Measurements from ENCODE around the gene HECTD4. TPM values are rescaled to one million over a fixed set of nuclear protein-coding genes. Genes with fewer than 3 reads are reported as not detected.

HECTD4 gene
- polyA plus RNA-seq, 1 donor from 2014 or later = 15.8 TPM

DNA sequence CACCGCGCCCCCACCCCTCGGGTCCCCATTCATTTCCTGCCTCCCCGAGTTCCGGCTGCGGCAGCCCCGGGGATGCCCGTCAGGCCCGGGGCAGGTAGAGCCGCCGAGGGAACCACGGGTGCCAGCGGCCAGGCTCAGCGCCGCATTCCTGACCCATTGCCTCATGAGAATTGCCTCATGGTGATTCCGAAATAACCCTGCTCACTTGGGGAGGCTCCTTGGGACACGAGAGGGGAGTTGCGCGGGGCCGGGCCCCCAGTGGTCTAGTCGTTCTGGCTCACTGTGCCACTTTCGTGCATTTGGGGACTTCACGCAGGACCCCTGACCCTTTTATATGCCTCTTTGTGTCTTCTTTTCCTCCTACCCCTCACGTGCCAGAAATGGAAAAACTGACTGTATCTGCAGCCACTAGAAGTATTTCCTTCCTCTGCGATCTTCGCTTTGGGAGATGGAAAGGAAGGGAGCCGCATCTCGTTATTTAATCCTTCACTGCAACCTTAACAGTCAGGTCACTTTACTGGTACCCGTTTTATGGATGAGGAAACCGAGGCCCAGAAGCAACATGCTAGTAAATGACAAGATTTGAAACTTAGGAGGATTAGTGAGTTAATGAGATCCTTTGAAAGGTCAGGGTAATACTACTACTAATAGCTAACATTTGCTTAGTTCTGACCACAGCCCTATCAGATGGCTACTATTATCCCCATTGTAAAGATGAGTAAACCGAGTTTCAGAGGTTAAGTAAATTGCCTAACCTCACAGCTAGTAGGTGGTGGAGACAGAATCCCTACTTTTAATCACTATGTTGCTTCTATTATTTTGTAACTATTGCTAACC, 37.3 kb upstream of the HECTD4 start:
- no peak overlapping the region for H2AFZ ChIP-seq (ENCODE audit: low read depth, low read length)
- no peaks in the 10 kb centered on the region for H3K9me2 ChIP-seq (ENCODE audit: insufficient read depth, low read length)
- H3K27ac ChIP-seq (ENCODE audit: low read length) = peak overlapping the region; percentile 97
- H3K9ac ChIP-seq (ENCODE audit: low read length) = peak overlapping the region; percentile 95
- H3K9me3 ChIP-seq (ENCODE audit: low read length) = no peaks in the 10 kb centered on the region
- no peaks in the 10 kb centered on the region for H4K20me1 ChIP-seq (ENCODE audit: insufficient read depth)
- peak overlapping the region; percentile 69 for H3K4me2 ChIP-seq (ENCODE audit: low read length)
- H3K27me3 ChIP-seq (ENCODE audit: insufficient read depth, low read depth, low read length) = no peaks in the 10 kb centered on the region
- TF ChIP-seq, protein P1, sequence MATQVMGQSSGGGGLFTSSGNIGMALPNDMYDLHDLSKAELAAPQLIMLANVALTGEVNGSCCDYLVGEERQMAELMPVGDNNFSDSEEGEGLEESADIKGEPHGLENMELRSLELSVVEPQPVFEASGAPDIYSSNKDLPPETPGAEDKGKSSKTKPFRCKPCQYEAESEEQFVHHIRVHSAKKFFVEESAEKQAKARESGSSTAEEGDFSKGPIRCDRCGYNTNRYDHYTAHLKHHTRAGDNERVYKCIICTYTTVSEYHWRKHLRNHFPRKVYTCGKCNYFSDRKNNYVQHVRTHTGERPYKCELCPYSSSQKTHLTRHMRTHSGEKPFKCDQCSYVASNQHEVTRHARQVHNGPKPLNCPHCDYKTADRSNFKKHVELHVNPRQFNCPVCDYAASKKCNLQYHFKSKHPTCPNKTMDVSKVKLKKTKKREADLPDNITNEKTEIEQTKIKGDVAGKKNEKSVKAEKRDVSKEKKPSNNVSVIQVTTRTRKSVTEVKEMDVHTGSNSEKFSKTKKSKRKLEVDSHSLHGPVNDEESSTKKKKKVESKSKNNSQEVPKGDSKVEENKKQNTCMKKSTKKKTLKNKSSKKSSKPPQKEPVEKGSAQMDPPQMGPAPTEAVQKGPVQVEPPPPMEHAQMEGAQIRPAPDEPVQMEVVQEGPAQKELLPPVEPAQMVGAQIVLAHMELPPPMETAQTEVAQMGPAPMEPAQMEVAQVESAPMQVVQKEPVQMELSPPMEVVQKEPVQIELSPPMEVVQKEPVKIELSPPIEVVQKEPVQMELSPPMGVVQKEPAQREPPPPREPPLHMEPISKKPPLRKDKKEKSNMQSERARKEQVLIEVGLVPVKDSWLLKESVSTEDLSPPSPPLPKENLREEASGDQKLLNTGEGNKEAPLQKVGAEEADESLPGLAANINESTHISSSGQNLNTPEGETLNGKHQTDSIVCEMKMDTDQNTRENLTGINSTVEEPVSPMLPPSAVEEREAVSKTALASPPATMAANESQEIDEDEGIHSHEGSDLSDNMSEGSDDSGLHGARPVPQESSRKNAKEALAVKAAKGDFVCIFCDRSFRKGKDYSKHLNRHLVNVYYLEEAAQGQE (IDR thresholded peaks at IDR 0.05; ENCODE audit: borderline replicate concordance) = no peak
- TF ChIP-seq, protein P2, sequence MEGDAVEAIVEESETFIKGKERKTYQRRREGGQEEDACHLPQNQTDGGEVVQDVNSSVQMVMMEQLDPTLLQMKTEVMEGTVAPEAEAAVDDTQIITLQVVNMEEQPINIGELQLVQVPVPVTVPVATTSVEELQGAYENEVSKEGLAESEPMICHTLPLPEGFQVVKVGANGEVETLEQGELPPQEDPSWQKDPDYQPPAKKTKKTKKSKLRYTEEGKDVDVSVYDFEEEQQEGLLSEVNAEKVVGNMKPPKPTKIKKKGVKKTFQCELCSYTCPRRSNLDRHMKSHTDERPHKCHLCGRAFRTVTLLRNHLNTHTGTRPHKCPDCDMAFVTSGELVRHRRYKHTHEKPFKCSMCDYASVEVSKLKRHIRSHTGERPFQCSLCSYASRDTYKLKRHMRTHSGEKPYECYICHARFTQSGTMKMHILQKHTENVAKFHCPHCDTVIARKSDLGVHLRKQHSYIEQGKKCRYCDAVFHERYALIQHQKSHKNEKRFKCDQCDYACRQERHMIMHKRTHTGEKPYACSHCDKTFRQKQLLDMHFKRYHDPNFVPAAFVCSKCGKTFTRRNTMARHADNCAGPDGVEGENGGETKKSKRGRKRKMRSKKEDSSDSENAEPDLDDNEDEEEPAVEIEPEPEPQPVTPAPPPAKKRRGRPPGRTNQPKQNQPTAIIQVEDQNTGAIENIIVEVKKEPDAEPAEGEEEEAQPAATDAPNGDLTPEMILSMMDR (IDR thresholded peaks at IDR 0.05; ENCODE audit: poor library complexity, severe bottlenecking) = peak; percentile 18
- no peak for TF ChIP-seq EP300 (conservative IDR thresholded peaks at IDR 0.05; ENCODE audit: poor library complexity, severe bottlenecking)
- H3F3A ChIP-seq (ENCODE audit: insufficient read depth, low read length, poor library complexity, severe bottlenecking) = no peaks in the 10 kb centered on the region
- peaks cover 38% of the 10 kb centered on the region for H3K79me2 ChIP-seq (replicated peaks; ENCODE audit: insufficient read depth, low read length)
- H3K36me3 ChIP-seq (ENCODE audit: insufficient read depth, low read length) = no peaks in the 10 kb centered on the region
- peak overlapping the region; percentile 99 for H3K4me3 ChIP-seq (ENCODE audit: low read length)

DNA sequence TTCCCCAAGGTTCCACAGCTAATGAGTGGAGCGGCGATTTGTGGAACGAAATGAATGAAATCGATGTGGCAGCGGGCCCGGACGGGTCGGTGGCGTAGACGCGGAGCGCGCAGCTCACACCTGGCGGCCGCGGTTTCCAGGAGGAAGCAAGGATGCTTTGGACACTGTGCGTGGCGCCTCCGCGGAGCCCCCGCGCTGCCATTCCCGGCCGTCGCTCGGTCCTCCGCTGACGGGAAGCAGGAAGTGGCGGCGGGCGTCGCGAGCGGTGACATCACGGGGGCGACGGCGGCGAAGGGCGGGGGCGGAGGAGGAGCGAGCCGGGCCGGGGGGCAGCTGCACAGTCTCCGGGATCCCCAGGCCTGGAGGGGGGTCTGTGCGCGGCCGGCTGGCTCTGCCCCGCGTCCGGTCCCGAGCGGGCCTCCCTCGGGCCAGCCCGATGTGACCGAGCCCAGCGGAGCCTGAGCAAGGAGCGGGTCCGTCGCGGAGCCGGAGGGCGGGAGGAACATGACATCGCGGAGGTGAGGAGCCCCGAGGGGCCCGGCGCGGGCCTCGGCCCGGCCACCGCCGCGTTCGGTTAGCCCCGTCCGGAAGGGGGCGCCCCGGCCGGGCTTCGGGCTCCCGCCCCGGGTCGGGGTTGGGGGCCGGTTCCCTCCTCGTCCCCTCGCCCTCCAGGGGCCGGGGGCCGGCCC, 36.5 kb upstream of the HECTD4 start, which contains the start of gene PTPN11:
TSS of gene PTPN11 (plus strand) at position 340 of the 689 bp plus-strand sequence. CDS start at position 505, 165 bp downstream.
- H3K79me2 ChIP-seq (replicated peaks; ENCODE audit: insufficient read depth, low read length) = peaks cover 31% of the 10 kb centered on the region
- no peaks in the 10 kb centered on the region for H3K36me3 ChIP-seq (ENCODE audit: insufficient read depth, low read length)
- H2AFZ ChIP-seq (ENCODE audit: low read depth, low read length) = peak within 1 kb of the TSS; percentile 98
- TF ChIP-seq, protein P1 (IDR thresholded peaks at IDR 0.05; ENCODE audit: borderline replicate concordance) = peak; percentile 83
- TF ChIP-seq RAD21 (conservative IDR thresholded peaks at IDR 0.05) (peak; percentile 38), MXI1 (conservative IDR thresholded peaks at IDR 0.05; ENCODE audit: poor library complexity, severe bottlenecking) (peak; percentile 85), SMC3 (conservative IDR thresholded peaks at IDR 0.05; ENCODE audit: poor library complexity) (peak; percentile 39), EP300 (conservative IDR thresholded peaks at IDR 0.05; ENCODE audit: poor library complexity, severe bottlenecking) (peak; percentile 80), POLR2AphosphoS5 (IDR thresholded peaks at IDR 0.05) (peak; percentile 99), TAF1 (IDR thresholded peaks at IDR 0.05; ENCODE audit: low read depth) (peak; percentile 93), EZH2 (IDR thresholded peaks at IDR 0.05; ENCODE audit: borderline replicate concordance, insufficient read depth, low read length, poor library complexity, severe bottlenecking) (no peak)
- TF ChIP-seq, protein P2 (IDR thresholded peaks at IDR 0.05; ENCODE audit: poor library complexity, severe bottlenecking) = peak; percentile 68
- no peaks in the 10 kb centered on the region for H4K20me1 ChIP-seq (ENCODE audit: insufficient read depth)
- peak within 1 kb of the TSS; percentile 99 for H3K4me3 ChIP-seq (ENCODE audit: low read length)
- no peaks in the 10 kb centered on the region for H3K9me3 ChIP-seq (ENCODE audit: low read length)
- peak within 1 kb of the TSS; percentile 97 for H3K27ac ChIP-seq (ENCODE audit: low read length)
- no peaks in the 10 kb centered on the region for H3K27me3 ChIP-seq (ENCODE audit: insufficient read depth, low read depth, low read length)
- no peaks in the 10 kb centered on the region for H3F3A ChIP-seq (ENCODE audit: insufficient read depth, low read length, poor library complexity, severe bottlenecking)
- no peaks in the 10 kb centered on the region for H3K9me2 ChIP-seq (ENCODE audit: insufficient read depth, low read length)
- peak within 1 kb of the TSS; percentile 95 for H3K9ac ChIP-seq (ENCODE audit: low read length)
- peak within 1 kb of the TSS; percentile 69 for H3K4me2 ChIP-seq (ENCODE audit: low read length)

All from neural cell (in vitro differentiated cells).